K562 (cell line): Measurements from ENCODE around the gene SOX15. TPM values are rescaled to one million over a fixed set of nuclear protein-coding genes. Genes with fewer than 3 reads are reported as not detected.

Experiments used
- GATAD2B ChIP-seq: fragments of 450-650 bp; IDR thresholded peaks from 2 replicates; pipeline ENCODE4 v1.6.1; 2017; ENCODE audit warnings: mild to moderate bottlenecking, borderline replicate concordance
- HCFC1 ChIP-seq: IDR thresholded peaks from 2 replicates; pipeline ENCODE4 v1.6.1; 2012; ENCODE audit warnings: low read depth, low read length, improper control_type of control experiment
- HEY1 ChIP-seq: fragments of 250-450 bp; sonication (Bioruptor Pico); IDR thresholded peaks from 2 replicates; pipeline ENCODE4 v1.5.0; 2020; ENCODE audit warnings: mild to moderate bottlenecking, moderate library complexity, borderline replicate concordance
- KAT2B ChIP-seq: IDR thresholded peaks from one replicate; pipeline ENCODE4 v1.6.1; 2012; ENCODE audit warnings: low read depth, mild to moderate bottlenecking, control low read depth, inconsistent platforms, low read length, moderate library complexity
- MBD2 ChIP-seq: sonication (generic); IDR thresholded peaks from 2 replicates; pipeline ENCODE4 v1.6.1; 2016; ENCODE audit warnings: low read depth, borderline replicate concordance
- MYC ChIP-seq, 2 experiments: fragments of 250-450 bp in 1 of 2; sonication (Bioruptor Pico) in 1 of 2; IDR thresholded peaks; 2 replicates each; pipeline versions ENCODE4 v1.5.1 to v1.6.1; 2012 to 2021; ENCODE audit warnings: low read depth in 2 of 2, borderline replicate concordance in 1 of 2, improper control_type of control experiment in 1 of 2, low read length in 1 of 2, mild to moderate bottlenecking in 1 of 2, moderate library complexity in 1 of 2
- NELFE ChIP-seq: IDR thresholded peaks from 2 replicates; pipeline ENCODE4 v1.6.1; 2011; ENCODE audit warnings: mild to moderate bottlenecking; ENCODE audit not compliant: insufficient read depth, insufficient read length
- SP1 ChIP-seq: sonication (generic); formaldehyde crosslinking; IDR thresholded peaks from 2 replicates; pipeline ENCODE4 v1.8.1; 2022; ENCODE audit warnings: mild to moderate bottlenecking, missing genetic modification reagents
- TEAD2 ChIP-seq: fragments of 450-650 bp; IDR thresholded peaks from 2 replicates; pipeline ENCODE4 v1.6.1; 2016; ENCODE audit warnings: missing genetic modification characterization, control low read depth, missing compliant biosample characterization
- WHSC1 ChIP-seq: IDR thresholded peaks from one replicate; pipeline ENCODE4 v1.6.1; 2012; ENCODE audit warnings: low read length, control low read depth, inconsistent platforms
- ZNF699 ChIP-seq: fragments of 250-450 bp; sonication (Bioruptor Pico); IDR thresholded peaks from 2 replicates; pipeline ENCODE4 v1.8.0; 2021; ENCODE audit warnings: mild to moderate bottlenecking, moderate library complexity; ENCODE audit not compliant: insufficient replicate concordance
- polyA plus RNA-seq, 8 experiments: library from polyadenylated mRNA; depleted of rRNA in 4 of 8; stranded (reverse) in 5 of 8; unstranded in 3 of 8; fragments of >200 nt; fragmentation: Nextera tagmentation in 2 of 8; fragmentation: Illumina TruSeq in 1 of 8; extraction: Ambion mirVana in 2 of 8; extraction: Trizol in 1 of 8; gene quantifications; 2 replicates each; pipeline versions ENCODE4 v1.2.1 to v1.2.3, GENCODE V29; 2011 to 2014; ENCODE audit warnings: inconsistent platforms in 1 of 8, missing spikeins in 1 of 8
- total RNA-seq, 7 experiments: library from RNA; depleted of rRNA in 6 of 7; stranded (reverse); fragments of >200 nt in 6 of 7; fragmentation: Illumina TruSeq in 2 of 7; extraction: Trizol in 2 of 7; gene quantifications; 2 replicates each; pipeline versions ENCODE4 v1.2.1 to v1.2.3, GENCODE V29; 2011 to 2021; ENCODE audit warnings: low replicate concordance in 1 of 7
- TF ChIP-seq, protein P1 (sequence below), 2 experiments: fragments of 450-650 bp; IDR thresholded peaks; 2 replicates each; pipeline ENCODE4 v1.6.1; 2016
- TF ChIP-seq, protein P2 (sequence below): IDR thresholded peaks from 2 replicates; pipeline ENCODE4 v1.6.1; 2012; ENCODE audit warnings: low read depth, low read length, improper control_type of control experiment, borderline replicate concordance
- TF ChIP-seq, protein P3 (sequence below): fragments of 250-450 bp; sonication (Bioruptor Pico); IDR thresholded peaks from 2 replicates; pipeline ENCODE4 v1.9.0; 2021; ENCODE audit warnings: mild to moderate bottlenecking
- TF ChIP-seq, protein P4 (sequence below): fragments of 250-450 bp; sonication (Bioruptor Pico); IDR thresholded peaks from 2 replicates; pipeline ENCODE4 v1.4.0; 2020; ENCODE audit warnings: mild to moderate bottlenecking, moderate library complexity, borderline replicate concordance
- TF ChIP-seq, protein P5 (sequence below): fragments of 450-650 bp; IDR thresholded peaks from 2 replicates; pipeline ENCODE4 v1.6.1; 2016
- TF ChIP-seq, protein P6 (sequence below), 2 experiments: fragments of 200-800 bp in 1 of 2; sonication (Bioruptor generic) in 1 of 2; sonication (generic) in 1 of 2; formaldehyde crosslinking in 1 of 2; IDR thresholded peaks in 1 of 2; conservative IDR thresholded peaks in 1 of 2; 2 replicates each; pipeline versions ENCODE4 v1.5.0 to v1.6.1; 2016 to 2020; ENCODE audit warnings: missing compliant biosample characterization in 1 of 2, missing genetic modification characterization in 1 of 2, missing genetic modification reagents in 1 of 2

SOX15 gene
- total and polyA plus RNA-seq, 9 of the 15 experiments (the other 6 are each of a cell fraction or from before 2014, with no cell fraction given): 0.07 to 0.33 (median 0.19) TPM; not detected in 5

DNA sequence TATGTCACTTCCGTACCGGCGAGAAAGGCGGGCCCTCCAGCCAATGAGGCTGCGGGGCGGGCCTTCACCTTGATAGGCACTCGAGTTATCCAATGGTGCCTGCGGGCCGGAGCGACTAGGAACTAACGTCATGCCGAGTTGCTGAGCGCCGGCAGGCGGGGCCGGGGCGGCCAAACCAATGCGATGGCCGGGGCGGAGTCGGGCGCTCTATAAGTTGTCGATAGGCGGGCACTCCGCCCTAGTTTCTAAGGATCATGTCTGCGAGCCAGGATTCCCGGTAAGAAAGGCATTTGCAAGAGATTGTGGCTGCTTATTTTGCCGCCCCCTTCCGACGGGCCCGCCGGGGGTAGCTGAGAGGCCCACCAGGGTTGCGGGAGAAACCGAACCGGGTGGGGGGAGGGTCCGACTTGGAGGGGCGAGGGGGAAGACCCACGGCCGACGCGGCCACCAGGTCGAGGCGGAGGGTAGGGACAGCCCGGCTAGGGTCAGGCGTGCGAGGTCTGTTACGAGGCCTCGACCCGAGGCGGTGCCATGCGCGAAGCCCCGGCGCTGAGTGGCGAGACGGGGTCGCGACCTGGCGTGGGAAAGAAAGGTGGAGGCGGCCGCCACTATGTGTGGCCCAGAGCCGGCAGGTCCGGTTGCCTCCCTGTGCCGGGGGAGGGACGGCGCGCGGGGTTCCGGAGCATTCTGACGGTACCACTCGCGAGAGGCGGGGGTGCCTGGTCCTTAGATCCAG, 17.1 kb downstream of the SOX15 start (continued):
- TF ChIP-seq, protein P1, sequence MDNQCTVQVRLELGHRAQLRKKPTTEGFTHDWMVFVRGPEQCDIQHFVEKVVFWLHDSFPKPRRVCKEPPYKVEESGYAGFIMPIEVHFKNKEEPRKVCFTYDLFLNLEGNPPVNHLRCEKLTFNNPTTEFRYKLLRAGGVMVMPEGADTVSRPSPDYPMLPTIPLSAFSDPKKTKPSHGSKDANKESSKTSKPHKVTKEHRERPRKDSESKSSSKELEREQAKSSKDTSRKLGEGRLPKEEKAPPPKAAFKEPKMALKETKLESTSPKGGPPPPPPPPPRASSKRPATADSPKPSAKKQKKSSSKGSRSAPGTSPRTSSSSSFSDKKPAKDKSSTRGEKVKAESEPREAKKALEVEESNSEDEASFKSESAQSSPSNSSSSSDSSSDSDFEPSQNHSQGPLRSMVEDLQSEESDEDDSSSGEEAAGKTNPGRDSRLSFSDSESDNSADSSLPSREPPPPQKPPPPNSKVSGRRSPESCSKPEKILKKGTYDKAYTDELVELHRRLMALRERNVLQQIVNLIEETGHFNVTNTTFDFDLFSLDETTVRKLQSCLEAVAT (IDR thresholded peaks at IDR 0.05): peak in 1 of 2 experiments; percentile 64; a peak in 1 of 4 replicates
- no peak for TF ChIP-seq WHSC1
- TF ChIP-seq TEAD2 (tag): no peak
- TF ChIP-seq HCFC1: 0 out of 2 replicates have a peak, but pooled peaks have one; percentile 45
- TF ChIP-seq ZNF699 (CRISPR knock-in tag): no peak
- TF ChIP-seq MBD2: peak; percentile 98
- TF ChIP-seq MYC (IDR thresholded peaks at IDR 0.05; ENCODE audit: low read depth, low read length): no peak
- 0 out of 2 replicates have a peak, but pooled peaks have one; percentile 11 for TF ChIP-seq MYC (CRISPR knock-in tag; IDR thresholded peaks at IDR 0.05; ENCODE audit: borderline replicate concordance, low read depth)
- TF ChIP-seq, protein P2, sequence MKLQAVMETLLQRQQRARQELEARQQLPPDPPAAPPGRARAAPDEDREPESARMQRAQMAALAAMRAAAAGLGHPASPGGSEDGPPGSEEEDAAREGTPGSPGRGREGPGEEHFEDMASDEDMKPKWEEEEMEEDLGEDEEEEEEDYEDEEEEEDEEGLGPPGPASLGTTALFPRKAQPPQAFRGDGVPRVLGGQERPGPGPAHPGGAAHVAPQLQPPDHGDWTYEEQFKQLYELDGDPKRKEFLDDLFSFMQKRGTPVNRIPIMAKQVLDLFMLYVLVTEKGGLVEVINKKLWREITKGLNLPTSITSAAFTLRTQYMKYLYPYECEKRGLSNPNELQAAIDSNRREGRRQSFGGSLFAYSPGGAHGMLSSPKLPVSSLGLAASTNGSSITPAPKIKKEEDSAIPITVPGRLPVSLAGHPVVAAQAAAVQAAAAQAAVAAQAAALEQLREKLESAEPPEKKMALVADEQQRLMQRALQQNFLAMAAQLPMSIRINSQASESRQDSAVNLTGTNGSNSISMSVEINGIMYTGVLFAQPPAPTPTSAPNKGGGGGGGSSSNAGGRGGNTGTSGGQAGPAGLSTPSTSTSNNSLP: peak; percentile 55; the same call in 1 of the 2 replicates
- TF ChIP-seq, protein P3, sequence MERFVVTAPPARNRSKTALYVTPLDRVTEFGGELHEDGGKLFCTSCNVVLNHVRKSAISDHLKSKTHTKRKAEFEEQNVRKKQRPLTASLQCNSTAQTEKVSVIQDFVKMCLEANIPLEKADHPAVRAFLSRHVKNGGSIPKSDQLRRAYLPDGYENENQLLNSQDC (CRISPR knock-in tag): no peak
- TF ChIP-seq NELFE: no peak
- no peak for TF ChIP-seq KAT2B
- TF ChIP-seq, protein P4, sequence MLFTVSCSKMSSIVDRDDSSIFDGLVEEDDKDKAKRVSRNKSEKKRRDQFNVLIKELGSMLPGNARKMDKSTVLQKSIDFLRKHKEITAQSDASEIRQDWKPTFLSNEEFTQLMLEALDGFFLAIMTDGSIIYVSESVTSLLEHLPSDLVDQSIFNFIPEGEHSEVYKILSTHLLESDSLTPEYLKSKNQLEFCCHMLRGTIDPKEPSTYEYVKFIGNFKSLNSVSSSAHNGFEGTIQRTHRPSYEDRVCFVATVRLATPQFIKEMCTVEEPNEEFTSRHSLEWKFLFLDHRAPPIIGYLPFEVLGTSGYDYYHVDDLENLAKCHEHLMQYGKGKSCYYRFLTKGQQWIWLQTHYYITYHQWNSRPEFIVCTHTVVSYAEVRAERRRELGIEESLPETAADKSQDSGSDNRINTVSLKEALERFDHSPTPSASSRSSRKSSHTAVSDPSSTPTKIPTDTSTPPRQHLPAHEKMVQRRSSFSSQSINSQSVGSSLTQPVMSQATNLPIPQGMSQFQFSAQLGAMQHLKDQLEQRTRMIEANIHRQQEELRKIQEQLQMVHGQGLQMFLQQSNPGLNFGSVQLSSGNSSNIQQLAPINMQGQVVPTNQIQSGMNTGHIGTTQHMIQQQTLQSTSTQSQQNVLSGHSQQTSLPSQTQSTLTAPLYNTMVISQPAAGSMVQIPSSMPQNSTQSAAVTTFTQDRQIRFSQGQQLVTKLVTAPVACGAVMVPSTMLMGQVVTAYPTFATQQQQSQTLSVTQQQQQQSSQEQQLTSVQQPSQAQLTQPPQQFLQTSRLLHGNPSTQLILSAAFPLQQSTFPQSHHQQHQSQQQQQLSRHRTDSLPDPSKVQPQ (CRISPR knock-in tag): no peak
- TF ChIP-seq HEY1: no peak
- TF ChIP-seq, protein P5, sequence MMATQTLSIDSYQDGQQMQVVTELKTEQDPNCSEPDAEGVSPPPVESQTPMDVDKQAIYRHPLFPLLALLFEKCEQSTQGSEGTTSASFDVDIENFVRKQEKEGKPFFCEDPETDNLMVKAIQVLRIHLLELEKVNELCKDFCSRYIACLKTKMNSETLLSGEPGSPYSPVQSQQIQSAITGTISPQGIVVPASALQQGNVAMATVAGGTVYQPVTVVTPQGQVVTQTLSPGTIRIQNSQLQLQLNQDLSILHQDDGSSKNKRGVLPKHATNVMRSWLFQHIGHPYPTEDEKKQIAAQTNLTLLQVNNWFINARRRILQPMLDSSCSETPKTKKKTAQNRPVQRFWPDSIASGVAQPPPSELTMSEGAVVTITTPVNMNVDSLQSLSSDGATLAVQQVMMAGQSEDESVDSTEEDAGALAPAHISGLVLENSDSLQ: peak; percentile 100
- TF ChIP-seq SP1 (CRISPR knock-in tag): peak; percentile 91
- TF ChIP-seq GATAD2B: no peak
- TF ChIP-seq, protein P6, sequence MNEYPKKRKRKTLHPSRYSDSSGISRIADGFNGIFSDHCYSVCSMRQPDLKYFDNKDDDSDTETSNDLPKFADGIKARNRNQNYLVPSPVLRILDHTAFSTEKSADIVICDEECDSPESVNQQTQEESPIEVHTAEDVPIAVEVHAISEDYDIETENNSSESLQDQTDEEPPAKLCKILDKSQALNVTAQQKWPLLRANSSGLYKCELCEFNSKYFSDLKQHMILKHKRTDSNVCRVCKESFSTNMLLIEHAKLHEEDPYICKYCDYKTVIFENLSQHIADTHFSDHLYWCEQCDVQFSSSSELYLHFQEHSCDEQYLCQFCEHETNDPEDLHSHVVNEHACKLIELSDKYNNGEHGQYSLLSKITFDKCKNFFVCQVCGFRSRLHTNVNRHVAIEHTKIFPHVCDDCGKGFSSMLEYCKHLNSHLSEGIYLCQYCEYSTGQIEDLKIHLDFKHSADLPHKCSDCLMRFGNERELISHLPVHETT (CRISPR knock-in tag; conservative IDR thresholded peaks at IDR 0.05 in 1 of 2, IDR thresholded peaks at IDR 0.05 in 1 of 2): 0 out of 4 replicates have a peak, but pooled peaks of 1 of the 2 experiments have one; percentile 21
